Mucosa of rectum (tissue), 2 donors: ENCODE results near the gene POC5.

Source experiments
- H3K27ac ChIP-seq, 2 donors: one replicate each; pipeline ENCODE4 v1.7.0; 2013; ENCODE audit warnings: inconsistent platforms in 2 of 2, low read depth in 2 of 2, low read length in 2 of 2
- H3K27me3 ChIP-seq, 2 donors: one replicate each; pipeline ENCODE4 v1.7.0; 2013; ENCODE audit warnings: low read length in 2 of 2; ENCODE audit not compliant: control insufficient read depth in 2 of 2, insufficient read depth in 2 of 2
- H3K36me3 ChIP-seq, 2 donors: one replicate each; pipeline ENCODE4 v1.7.0; 2013; ENCODE audit warnings: low read length in 2 of 2; ENCODE audit not compliant: control insufficient read depth in 2 of 2, insufficient read depth in 2 of 2
- H3K4me1 ChIP-seq, 2 donors: one replicate each; pipeline ENCODE4 v1.7.0; 2013; ENCODE audit warnings: low read length in 2 of 2, mild to moderate bottlenecking in 1 of 2; ENCODE audit not compliant: control insufficient read depth in 2 of 2, insufficient read depth in 2 of 2
- H3K4me3 ChIP-seq, 2 donors: one replicate each; pipeline ENCODE4 v1.7.0; 2013; ENCODE audit warnings: low read length in 2 of 2
- H3K9ac ChIP-seq, 2 donors: one replicate each; pipeline ENCODE4 v1.7.0; 2013; ENCODE audit warnings: low read length in 2 of 2, low read depth in 1 of 2, mild to moderate bottlenecking in 1 of 2
- H3K9me3 ChIP-seq, 2 donors: one replicate each; pipeline ENCODE4 v1.7.0; 2013; ENCODE audit warnings: low read length in 2 of 2; ENCODE audit not compliant: control insufficient read depth in 2 of 2
- donor health status: healthy.
- donor health status: Normal muscosa, but diverticular disease.

Gene POC5

DNA sequence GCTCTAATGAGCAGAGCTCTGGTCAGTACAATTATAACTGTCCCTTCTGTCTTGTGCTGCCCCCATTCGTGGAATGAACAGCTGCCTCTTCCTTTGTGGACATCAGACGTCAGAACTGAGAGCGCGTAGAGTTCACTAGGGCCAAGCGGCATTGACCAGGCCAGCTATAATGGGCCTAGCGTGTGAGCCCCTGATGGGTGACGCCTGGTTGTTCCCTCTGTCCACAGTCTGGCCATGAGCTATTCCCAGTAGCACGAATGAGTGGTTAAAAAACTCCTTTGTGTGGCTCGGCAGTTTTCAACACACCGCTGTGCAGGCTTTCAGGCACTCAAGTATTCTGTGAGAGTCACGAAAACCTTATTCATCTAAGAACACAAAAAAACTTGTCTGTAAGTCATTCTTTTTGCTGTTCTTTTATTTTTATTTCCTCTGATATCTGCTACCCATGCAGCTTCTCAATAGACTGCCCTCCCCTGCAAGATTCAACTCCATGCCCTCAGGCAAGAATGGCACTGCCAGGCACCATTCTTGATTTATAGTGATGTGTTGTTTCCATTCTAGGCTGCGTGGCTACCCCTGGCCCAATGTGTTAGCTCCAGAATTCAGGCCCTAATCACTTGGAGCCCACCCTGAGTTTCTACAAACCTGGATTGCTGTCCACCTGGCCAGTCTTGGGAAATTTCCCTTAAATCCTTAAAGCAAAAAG lies 53.5 kb downstream of the POC5 start:
- Histone ChIP-seq H3K9me3 (no peaks in the 10 kb centered on the region), H3K9ac (no peak overlapping the region)

DNA sequence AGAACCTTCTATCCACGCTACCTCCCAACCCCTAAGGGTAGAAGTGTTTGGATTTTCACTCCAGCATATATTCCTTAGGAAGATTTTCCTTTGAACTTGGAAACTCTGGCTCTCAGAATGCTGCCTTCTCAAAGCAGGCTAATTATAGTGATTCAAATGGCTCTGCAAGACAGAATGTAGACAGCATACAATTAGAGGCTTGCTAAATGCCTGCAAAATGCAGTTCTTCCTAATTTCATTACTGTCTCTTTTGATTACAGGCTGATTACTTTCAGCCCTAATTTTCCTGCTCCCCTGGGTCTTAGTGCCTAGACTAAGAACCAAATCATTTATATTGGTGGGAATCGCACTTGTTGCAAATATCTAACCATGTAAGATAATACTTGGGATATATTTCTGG lies 55.2 kb downstream of the POC5 start:
- H3K36me3 ChIP-seq = no peaks in the 10 kb centered on the region
- H3K27me3 ChIP-seq = no peaks in the 10 kb centered on the region
- no peaks in the 10 kb centered on the region for H3K9me3 ChIP-seq
- no peaks in the 10 kb centered on the region for H3K4me1 ChIP-seq
- H3K4me3 ChIP-seq = no peak overlapping the region
- no peak overlapping the region for H3K9ac ChIP-seq
- H3K27ac ChIP-seq = no peak overlapping the region

More for the DNA sequence above, 53.5 kb downstream of the POC5 start:
- Histone ChIP-seq H3K36me3 (no peaks in the 10 kb centered on the region), H3K27ac (no peak overlapping the region), H3K27me3 (no peaks in the 10 kb centered on the region), H3K4me1 (peaks cover 3 to 4% of the 10 kb centered on the region in 2 donors), H3K4me3 (no peak overlapping the region)

DNA sequence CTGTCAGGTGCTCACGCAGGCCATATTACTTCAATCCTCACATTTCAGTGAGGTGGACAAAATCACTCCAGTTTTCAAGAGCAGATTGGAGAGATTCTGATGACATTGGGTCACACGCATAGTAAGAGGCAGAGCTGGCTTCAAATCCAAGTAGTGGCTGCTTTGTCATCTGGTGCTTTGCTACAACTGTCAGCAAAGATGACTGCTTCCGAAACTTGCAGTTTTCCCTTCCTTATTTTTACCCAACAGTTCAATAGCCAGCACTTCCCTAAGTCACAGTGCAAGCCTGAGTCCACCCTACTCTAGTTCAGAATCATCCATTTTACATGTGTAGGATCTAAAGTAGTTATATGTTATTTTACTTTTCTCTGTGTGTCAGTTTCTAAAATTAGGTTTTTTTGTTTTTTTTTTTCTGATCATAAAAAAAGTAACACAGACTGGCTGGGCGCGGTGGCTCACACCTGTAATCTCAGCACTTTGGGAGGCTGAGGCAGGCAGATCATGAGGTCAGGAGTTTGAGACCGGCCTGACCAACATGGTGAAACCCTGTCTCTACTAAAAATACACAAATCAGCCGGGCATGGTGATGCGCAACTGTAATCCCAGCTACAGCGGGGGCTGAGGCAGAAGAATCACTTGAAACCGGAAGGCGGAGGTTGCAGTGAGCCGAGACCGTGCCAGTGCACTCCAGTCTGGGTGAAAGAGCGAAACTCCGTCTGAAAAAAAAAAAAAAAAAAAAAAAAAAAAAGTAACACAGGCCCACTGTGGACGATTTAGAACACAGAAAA lies 56.4 kb downstream of the POC5 start:
- Histone ChIP-seq H3K4me1 (no peaks in the 10 kb centered on the region), H3K9ac (no peak overlapping the region), H3K36me3 (no peaks in the 10 kb centered on the region), H3K27ac (no peak overlapping the region), H3K9me3 (no peaks in the 10 kb centered on the region), H3K4me3 (no peak overlapping the region), H3K27me3 (no peaks in the 10 kb centered on the region)

DNA sequence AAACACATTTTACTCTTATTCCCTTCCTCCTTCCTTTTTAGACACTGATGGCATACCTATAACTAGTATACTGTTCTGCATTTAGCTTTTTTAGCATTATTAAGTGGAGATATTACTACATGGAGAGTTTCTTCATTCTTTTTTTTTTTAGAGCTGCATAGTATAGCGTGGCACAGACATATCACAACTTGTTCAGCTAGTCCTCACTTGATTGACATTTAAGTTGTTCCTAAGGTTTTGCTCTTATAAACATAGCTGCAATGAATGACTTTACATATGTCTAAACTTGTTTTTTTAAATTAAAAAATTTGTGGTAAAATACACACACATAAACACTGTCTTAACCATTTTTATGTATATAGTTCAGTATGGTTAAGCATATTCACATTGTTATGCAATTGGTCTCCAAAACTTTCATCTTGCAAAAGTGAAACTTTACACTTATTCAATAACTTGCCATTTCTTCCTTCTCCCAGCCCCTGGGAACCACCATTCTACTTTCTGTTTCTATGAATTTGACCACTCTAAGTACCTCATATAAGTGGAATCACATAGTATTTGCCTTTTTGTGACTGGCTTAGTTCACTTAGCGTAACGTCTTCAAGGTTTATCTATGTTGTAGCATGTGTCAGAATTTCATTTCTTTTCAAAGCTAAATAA lies 57.3 kb downstream of the POC5 start:
- Histone ChIP-seq H3K4me3 (no peak overlapping the region), H3K9me3 (no peaks in the 10 kb centered on the region), H3K4me1 (no peaks in the 10 kb centered on the region), H3K27ac (no peak overlapping the region), H3K27me3 (no peaks in the 10 kb centered on the region), H3K9ac (no peak overlapping the region), H3K36me3 (no peaks in the 10 kb centered on the region)

DNA sequence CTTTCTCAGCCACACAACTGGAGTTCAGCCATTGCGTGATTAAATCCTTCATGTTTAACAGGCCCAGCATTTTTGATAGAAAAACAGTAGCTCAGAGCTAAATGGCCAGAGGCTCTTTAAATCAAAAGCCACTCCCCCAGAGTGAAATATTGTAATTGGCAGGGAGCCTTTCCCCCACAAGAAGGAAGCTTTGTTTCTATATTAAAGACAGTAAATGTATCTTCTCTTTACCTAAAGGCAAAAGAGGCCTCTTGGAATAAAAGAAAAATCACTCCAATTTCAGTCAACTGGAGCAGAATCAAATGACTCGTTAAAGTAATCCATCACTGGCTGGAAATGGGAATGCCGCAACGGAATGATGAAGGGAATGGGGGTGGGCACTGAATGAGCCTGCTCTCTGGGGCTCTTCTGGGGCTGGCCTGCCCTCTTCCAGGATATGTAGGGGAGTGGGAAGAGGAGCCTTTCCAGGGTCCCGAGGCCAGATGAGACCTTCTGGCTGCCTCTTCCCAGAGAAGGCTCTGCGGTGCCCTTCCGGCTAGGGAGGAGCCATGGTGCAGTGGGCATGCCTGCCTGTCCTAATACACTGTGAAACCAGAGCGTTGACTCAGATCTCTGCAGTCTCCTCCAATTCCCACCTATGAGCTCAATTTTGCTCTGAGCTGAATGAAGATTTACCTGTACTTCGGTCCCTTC lies 60.8 kb downstream of the POC5 start:
- no peaks in the 10 kb centered on the region for H3K9me3 ChIP-seq
- H3K4me3 ChIP-seq = peak overlapping the region; percentile 44 to 58
- H3K36me3 ChIP-seq = no peaks in the 10 kb centered on the region
- H3K27ac ChIP-seq = peak overlapping the region; percentile 3 to 37
- H3K27me3 ChIP-seq = no peaks in the 10 kb centered on the region
- H3K4me1 ChIP-seq = peaks cover 0 to 5% of the 10 kb centered on the region in 2 donors
- peak overlapping the region in 1 of 2 donors; percentile 22 for H3K9ac ChIP-seq

DNA sequence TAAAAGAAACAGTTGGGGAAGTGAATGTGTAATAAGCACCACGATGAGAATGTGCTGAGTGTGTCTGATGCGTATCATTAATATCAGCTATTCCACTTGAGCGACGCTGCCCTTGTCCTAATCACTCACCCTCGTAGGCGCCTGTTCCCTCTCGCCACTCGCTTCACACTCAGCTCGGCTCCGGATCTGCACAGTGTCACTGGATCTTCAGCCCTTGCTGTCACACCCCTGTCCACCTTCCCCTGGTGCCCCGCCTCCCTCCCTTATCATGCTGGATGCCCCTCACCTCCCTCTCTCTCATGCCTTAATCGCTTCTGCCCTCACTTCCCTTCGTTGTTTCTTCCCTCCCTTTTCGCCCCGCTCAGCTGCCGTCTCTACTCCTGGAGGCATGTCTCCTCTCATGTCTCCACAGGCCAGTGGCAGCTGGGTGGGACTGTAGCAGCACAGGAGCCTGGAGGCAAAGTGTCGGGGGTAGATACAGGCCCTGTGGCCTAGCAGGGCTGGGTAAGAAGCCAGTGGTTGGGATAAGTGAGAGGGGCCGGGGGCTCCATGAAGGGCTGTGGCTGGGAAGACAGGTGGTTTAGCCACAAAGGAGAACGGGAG lies 62.4 kb downstream of the POC5 start:
- peaks cover 0 to 8% of the 10 kb centered on the region in 2 donors for H3K4me1 ChIP-seq
- no peak overlapping the region for H3K4me3 ChIP-seq
- no peaks in the 10 kb centered on the region for H3K36me3 ChIP-seq
- H3K9me3 ChIP-seq = no peaks in the 10 kb centered on the region
- no peak overlapping the region for H3K9ac ChIP-seq
- no peak overlapping the region for H3K27ac ChIP-seq
- H3K27me3 ChIP-seq = no peaks in the 10 kb centered on the region

DNA sequence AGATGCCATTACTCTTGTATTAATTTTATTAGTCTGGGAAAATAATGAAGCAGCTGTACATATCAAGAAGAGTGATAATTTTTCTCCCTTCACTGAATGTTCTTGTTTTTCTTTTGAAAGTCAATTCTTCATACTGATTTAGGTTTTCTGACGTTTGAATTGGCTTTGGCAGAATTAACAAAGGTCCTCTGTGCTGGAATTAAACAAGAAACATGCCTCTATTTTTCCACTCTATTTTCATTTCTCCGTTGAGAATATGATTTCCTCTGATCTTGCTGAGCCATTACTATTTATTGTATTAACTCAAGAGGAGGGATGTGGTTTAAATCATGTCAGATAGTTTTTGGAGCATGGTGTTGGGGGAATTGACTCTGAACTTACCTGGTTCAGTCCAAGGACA lies 63.7 kb downstream of the POC5 start:
- H3K9me3 ChIP-seq = no peaks in the 10 kb centered on the region
- H3K27ac ChIP-seq = no peak overlapping the region
- H3K9ac ChIP-seq = no peak overlapping the region
- peaks cover 0 to 9% of the 10 kb centered on the region in 2 donors for H3K4me1 ChIP-seq
- H3K36me3 ChIP-seq = no peaks in the 10 kb centered on the region
- H3K27me3 ChIP-seq = no peaks in the 10 kb centered on the region
- H3K4me3 ChIP-seq = no peak overlapping the region

DNA sequence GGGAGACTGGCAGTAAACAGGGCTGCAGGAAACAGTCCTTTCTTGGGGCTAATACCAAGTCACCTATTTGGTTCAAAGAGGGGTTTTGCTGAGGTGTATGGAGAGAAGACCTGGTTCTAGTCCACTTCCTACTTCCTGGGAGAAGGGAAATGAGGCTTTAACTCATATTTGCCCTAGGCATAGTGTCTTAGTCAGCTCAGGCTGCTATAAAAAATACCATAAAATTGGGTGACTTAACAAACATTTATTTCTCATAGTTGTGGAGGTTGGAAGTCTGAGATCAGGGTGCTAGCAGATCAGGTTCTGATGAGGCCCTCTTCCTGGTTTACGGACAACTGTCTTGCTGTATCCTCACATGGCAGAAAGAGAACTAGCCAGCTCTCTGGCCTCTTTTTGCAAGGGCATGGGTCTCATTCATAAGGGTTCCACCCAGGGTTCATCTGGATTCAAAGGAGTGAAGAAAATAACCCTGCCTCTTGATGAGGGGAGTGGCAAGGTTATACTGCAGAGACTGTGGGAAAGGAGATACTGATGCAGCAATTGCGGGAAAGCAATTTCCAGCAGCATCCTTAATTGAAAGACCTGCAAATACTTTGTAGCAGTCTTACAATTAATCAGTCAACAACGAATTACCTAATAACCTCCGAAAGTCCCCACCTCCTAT lies 65.5 kb downstream of the POC5 start:
- Histone ChIP-seq H3K36me3 (no peaks in the 10 kb centered on the region), H3K27me3 (no peaks in the 10 kb centered on the region), H3K27ac (peak overlapping the region; percentile 43 to 46), H3K9me3 (no peaks in the 10 kb centered on the region), H3K4me1 (peaks cover 0 to 12% of the 10 kb centered on the region in 2 donors), H3K9ac (no peak overlapping the region), H3K4me3 (no peak overlapping the region)

DNA sequence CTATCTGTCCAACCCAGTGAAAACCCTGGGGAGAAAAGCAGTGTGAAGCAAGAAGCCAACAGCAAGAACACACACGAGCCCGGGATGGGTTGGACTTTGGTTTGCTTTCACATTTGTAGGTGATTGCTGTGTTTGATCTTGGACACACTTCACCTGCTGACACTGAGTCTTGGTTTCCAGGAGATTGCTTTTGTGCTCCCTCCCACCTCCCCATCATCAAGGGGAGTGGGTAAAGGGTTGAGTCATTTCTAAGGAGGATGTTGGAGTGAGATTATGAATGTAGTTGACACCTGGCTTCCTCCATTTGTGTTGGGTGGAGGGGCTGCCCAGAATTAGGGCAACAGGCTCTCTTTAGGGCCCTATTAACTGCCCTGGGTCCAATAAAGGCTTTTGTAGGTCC lies 68.5 kb downstream of the POC5 start:
- peaks cover 0 to 12% of the 10 kb centered on the region in 2 donors for H3K4me1 ChIP-seq
- no peak overlapping the region for H3K27ac ChIP-seq
- H3K27me3 ChIP-seq = no peaks in the 10 kb centered on the region
- no peaks in the 10 kb centered on the region for H3K9me3 ChIP-seq
- H3K36me3 ChIP-seq = no peaks in the 10 kb centered on the region
- peak overlapping the region; percentile 1 to 35 for H3K4me3 ChIP-seq
- no peak overlapping the region for H3K9ac ChIP-seq
